ENCODE results near the gene CCNO. TPM values are rescaled to one million over a fixed set of nuclear protein-coding genes. Genes with fewer than 3 reads are reported as not detected.

CCNO gene
- total and polyA plus RNA-seq, 2 of the 8 experiments (the other 6 are each of a cell fraction or from before 2014, with no cell fraction given) = 0.14 to 0.41 TPM

DNA sequence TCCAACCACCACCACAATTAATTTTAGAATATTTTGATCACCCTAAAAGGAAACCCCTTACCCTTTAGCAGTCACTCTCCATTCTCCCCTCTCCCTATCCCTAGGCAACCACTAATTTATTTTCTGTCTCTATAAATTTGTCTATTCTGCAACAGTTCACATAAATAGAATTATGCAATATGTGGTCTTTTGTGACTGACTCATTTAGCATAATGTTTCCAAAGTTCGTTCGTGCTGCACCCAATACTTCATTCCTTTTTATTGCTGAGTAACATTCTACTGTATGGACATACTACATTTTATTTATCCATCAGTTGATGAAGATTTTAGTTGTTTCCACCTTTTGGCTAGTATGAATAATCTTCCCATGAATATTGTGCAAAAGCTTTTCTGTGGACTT, 42.2 kb downstream of the CCNO start:
- FAIRE-seq (no peak), DNase-seq (ENCODE audit: low read depth in 1 of 2, low spot score in 2 of 2) (no peak)
- WGBS, 2 experiments (ENCODE audit: extremely low coverage in 1 of 2, insufficient coverage in 1 of 2, insufficient read length in 1 of 2, insufficient replicate concordance in 2 of 2, low coverage in 1 of 2, low lambda C conversion rate in 2 of 2, missing lambda C conversion rate in 1 of 2) = 93% methylated on average over 2 of the region's 2 CpGs; no CpG with 5 or more reads in 1 of the 2 experiments
- Histone ChIP-seq H2BK20ac (ENCODE audit: low read length) (no peak overlapping the region), H3K14ac (ENCODE audit: insufficient read length) (no peak overlapping the region), H2AK5ac (ENCODE audit: low read depth, low read length) (no peak overlapping the region), H4K8ac (ENCODE audit: extremely low read depth, insufficient read depth, low read length) (no peak overlapping the region), H2BK120ac (replicated peaks; ENCODE audit: low read depth, low read length) (no peak overlapping the region), H2AFZ (ENCODE audit: low read length) (no peak overlapping the region), H4K91ac (replicated peaks; ENCODE audit: insufficient read length, low read length) (no peak overlapping the region), H3K4me3 (ENCODE audit: extremely low read depth in 1 of 4, insufficient read depth in 2 of 4, low read depth in 3 of 4, low read length in 4 of 4) (no peak overlapping the region), H4K20me1 (replicated peaks in 1 of 2; ENCODE audit: control insufficient read depth in 1 of 2, insufficient read depth in 2 of 2, low read length in 2 of 2) (no peaks in the 10 kb centered on the region), H3K79me2 (ENCODE audit: control insufficient read depth in 1 of 2, insufficient read depth in 2 of 2, low read length in 2 of 2) (no peaks in the 10 kb centered on the region), H3K23me2 (ENCODE audit: low read depth, low read length) (no peaks in the 10 kb centered on the region), H2BK15ac (ENCODE audit: low read length) (no peak overlapping the region), H3K23ac (ENCODE audit: insufficient read length) (no peak overlapping the region), H3K27ac (ENCODE audit: low read depth, low read length) (no peak overlapping the region), H3K4ac (replicated peaks; ENCODE audit: insufficient read length, low read depth, low read length) (no peak overlapping the region), H3K36me3 (ENCODE audit: control insufficient read depth in 2 of 4, insufficient read depth in 4 of 4, low read length in 3 of 4) (no peaks in the 10 kb centered on the region), H3K18ac (ENCODE audit: extremely low read depth, low read length) (no peak overlapping the region), H3K79me1 (ENCODE audit: low read depth, low read length) (no peaks in the 10 kb centered on the region), H3K56ac (replicated peaks; ENCODE audit: insufficient read length, low read depth, low read length) (no peak overlapping the region), H3K9me3 (ENCODE audit: insufficient read depth in 2 of 2, low read depth in 1 of 2, low read length in 1 of 2) (no peaks in the 10 kb centered on the region), H3K9ac (replicated peaks in 1 of 4; ENCODE audit: extremely low read depth in 1 of 4, low read depth in 3 of 4, low read length in 3 of 4) (no peak overlapping the region), H2BK12ac (ENCODE audit: low read depth, low read length) (no peak overlapping the region), H3K27me3 (replicated peaks in 1 of 4; ENCODE audit: control insufficient read depth in 3 of 4, extremely low read depth in 1 of 4, insufficient read depth in 3 of 4, low read length in 3 of 4) (no peaks in the 10 kb centered on the region), H2BK5ac (ENCODE audit: low read depth, low read length) (no peak overlapping the region), H4K5ac (ENCODE audit: insufficient read length, low read depth, low read length) (no peak overlapping the region), H3K4me2 (ENCODE audit: insufficient read depth in 1 of 2, low read depth in 2 of 2, low read length in 2 of 2) (no peak overlapping the region), H3K4me1 (replicated peaks in 1 of 4; ENCODE audit: control insufficient read depth in 3 of 4, insufficient read depth in 4 of 4, low read length in 3 of 4) (no peaks in the 10 kb centered on the region)
- ChIA-PET CTCF (ENCODE audit: partially characterized antibody) (interaction anchor here (1.0 to 1.2 kb wide), 3 partner anchors 18 to 33 kb away, joined by 3 to 4 read pairs (median 3); partner anchors contain the start of gene CDC20B), POLR2A (ENCODE audit: partially characterized antibody) (interaction anchor here (0.9 to 1.1 kb wide), 2 partner anchors 10 to 24 kb away, joined by 3 read pairs; no protein-coding TSS in a partner anchor)
- TF ChIP-seq POLR2A (IDR thresholded peaks at IDR 0.05; ENCODE audit: control extremely low read depth in 1 of 2, low read depth in 2 of 2, low read length in 2 of 2) (no peak), NANOG (IDR thresholded peaks at IDR 0.05; ENCODE audit: insufficient read depth, low read depth, low read length, poor library complexity, severe bottlenecking) (no peak), KDM4A (IDR thresholded peaks at IDR 0.05; ENCODE audit: low read depth, low read length, severe bottlenecking) (no peak), RNF2 (IDR thresholded peaks at IDR 0.05; ENCODE audit: borderline replicate concordance, low read depth, low read length, missing control alignments, poor library complexity, severe bottlenecking) (no peak)
